ENCODE results near the gene ADCY5. TPM values are rescaled to one million over a fixed set of nuclear protein-coding genes. Genes with fewer than 3 reads are reported as not detected.
A peak's percentile ranks its signal among the peaks of the same experiment; 100 is the strongest.

Gene ADCY5
- total and polyA plus RNA-seq, 2 donors from 2014 or later: 7.1 to 33.6 TPM

GRCh38 chr3:123296836-123297626 is 151.9 kb downstream of the ADCY5 start:
- no peaks in the 10 kb centered on the region for H3K9me3 ChIP-seq (ENCODE audit: control insufficient read depth in 2 of 3, insufficient read depth in 1 of 3, low read length in 3 of 3)
- no peak overlapping the region for H3K4me3 ChIP-seq (ENCODE audit: low read length in 3 of 3)
- TF ChIP-seq CTCF (IDR thresholded peaks at IDR 0.05; ENCODE audit: borderline replicate concordance, extremely low read depth, insufficient read depth): no peak
- DNase-seq: peak in 1 of 5 donors; percentile 50
- intact Hi-C loops (cut with DNase I): no loop called here
- H3K36me3 ChIP-seq (ENCODE audit: control insufficient read depth in 2 of 3, insufficient read depth in 3 of 3, low read length in 3 of 3): peaks cover 0 to 7% (median 3%) of the 10 kb centered on the region in 3 donors
- no peak overlapping the region for H3K9ac ChIP-seq (ENCODE audit: low read length in 3 of 3)
- no peak overlapping the region for H3K27ac ChIP-seq (ENCODE audit: low read depth in 2 of 2, low read length in 2 of 2)
- H3K27me3 ChIP-seq (ENCODE audit: control insufficient read depth, insufficient read depth, low read length): no peaks in the 10 kb centered on the region
- no peak for FAIRE-seq
- no peaks in the 10 kb centered on the region for H3K4me1 ChIP-seq (ENCODE audit: control insufficient read depth in 2 of 3, insufficient read depth in 2 of 3, low read depth in 1 of 3, low read length in 3 of 3)

- DNase-seq: no peak
- H3K4me3 ChIP-seq (ENCODE audit: low read length in 3 of 3): no peak overlapping the region
- no peak for FAIRE-seq
- no peak for TF ChIP-seq CTCF (IDR thresholded peaks at IDR 0.05; ENCODE audit: borderline replicate concordance, extremely low read depth, insufficient read depth)
- H3K4me1 ChIP-seq (ENCODE audit: control insufficient read depth in 2 of 3, insufficient read depth in 2 of 3, low read depth in 1 of 3, low read length in 3 of 3): no peaks in the 10 kb centered on the region
- H3K36me3 ChIP-seq (ENCODE audit: control insufficient read depth in 2 of 3, insufficient read depth in 3 of 3, low read length in 3 of 3): peaks cover 0 to 7% (median 3%) of the 10 kb centered on the region in 3 donors
- H3K27ac ChIP-seq (ENCODE audit: low read depth in 2 of 2, low read length in 2 of 2): no peak overlapping the region
- no peak overlapping the region for H3K9ac ChIP-seq (ENCODE audit: low read length in 3 of 3)
- H3K27me3 ChIP-seq (ENCODE audit: control insufficient read depth, insufficient read depth, low read length): no peaks in the 10 kb centered on the region
- no peaks in the 10 kb centered on the region for H3K9me3 ChIP-seq (ENCODE audit: control insufficient read depth in 2 of 3, insufficient read depth in 1 of 3, low read length in 3 of 3)
- intact Hi-C loops (cut with DNase I): no loop called here
Observed at GRCh38 chr3:123296261-123296660, 152.6 kb downstream of the ADCY5 start.

- Histone ChIP-seq H3K27me3 (ENCODE audit: control insufficient read depth, insufficient read depth, low read length) (no peaks in the 10 kb centered on the region), H3K4me3 (ENCODE audit: low read length in 3 of 3) (no peak overlapping the region), H3K9ac (ENCODE audit: low read length in 3 of 3) (no peak overlapping the region), H3K36me3 (ENCODE audit: control insufficient read depth in 2 of 3, insufficient read depth in 3 of 3, low read length in 3 of 3) (peaks cover 0 to 7% (median 3%) of the 10 kb centered on the region in 3 donors), H3K9me3 (ENCODE audit: control insufficient read depth in 2 of 3, insufficient read depth in 1 of 3, low read length in 3 of 3) (no peaks in the 10 kb centered on the region), H3K4me1 (ENCODE audit: control insufficient read depth in 2 of 3, insufficient read depth in 2 of 3, low read depth in 1 of 3, low read length in 3 of 3) (no peaks in the 10 kb centered on the region), H3K27ac (ENCODE audit: low read depth in 2 of 2, low read length in 2 of 2) (no peak overlapping the region)
- DNase-seq (peak in 1 of 5 donors; percentile 7), FAIRE-seq (no peak)
- no peak for TF ChIP-seq CTCF (IDR thresholded peaks at IDR 0.05; ENCODE audit: borderline replicate concordance, extremely low read depth, insufficient read depth)
- intact Hi-C loops (cut with DNase I): no loop called here
Observed at GRCh38 chr3:123295901-123296250, 153.0 kb downstream of the ADCY5 start.
